Keratinocyte (primary cell): ENCODE measurements around the gene RFX3.

ENCODE experiments used
- CTCF ChIP-seq, 3 experiments: IDR thresholded peaks in 1 of 3; conservative IDR thresholded peaks in 1 of 3; optimal IDR thresholded peaks in 1 of 3; 2 replicates in 2 of 3; 3 replicates in 1 of 3; pipeline versions ENCODE3 to v1.5.1; 2011; ENCODE audit warnings: low read length in 3 of 3, mild to moderate bottlenecking in 3 of 3, moderate library complexity in 2 of 3, control low read depth in 1 of 3, inconsistent platforms in 1 of 3; ENCODE audit not compliant: insufficient read depth in 2 of 3; ENCODE audit errors: extremely low read depth in 1 of 3
- EZH2 ChIP-seq: IDR thresholded peaks from one replicate; pipeline ENCODE4 v1.6.1; 2012; ENCODE audit warnings: inconsistent platforms, mild to moderate bottlenecking, low read length, moderate library complexity

- TF ChIP-seq CTCF (optimal IDR thresholded peaks at IDR 0.05 in 1 of 3, IDR thresholded peaks at IDR 0.05 in 1 of 3, conservative IDR thresholded peaks at IDR 0.05 in 1 of 3; ENCODE audit: extremely low read depth in 1 of 3, insufficient read depth in 2 of 3, low read length in 3 of 3) (no peak), EZH2 (no peak)
Observed at GRCh38 chr9:3359778-3360177, 166.0 kb downstream of the RFX3 start.
